Stimulated activated CD8-positive, alpha-beta memory T cell treated with anti-CD3 and anti-CD28 coated beads, Interleukin-7, amount 100 ng/mL, for 24 hours (primary cell): ENCODE results near the gene ZMYND15.

Experiments
- DNase-seq: peaks from one replicate; pipeline ENCODE4 v3.0.0-alpha.2; 2020; ENCODE audit warnings: low read depth

ZMYND15 gene

DNA sequence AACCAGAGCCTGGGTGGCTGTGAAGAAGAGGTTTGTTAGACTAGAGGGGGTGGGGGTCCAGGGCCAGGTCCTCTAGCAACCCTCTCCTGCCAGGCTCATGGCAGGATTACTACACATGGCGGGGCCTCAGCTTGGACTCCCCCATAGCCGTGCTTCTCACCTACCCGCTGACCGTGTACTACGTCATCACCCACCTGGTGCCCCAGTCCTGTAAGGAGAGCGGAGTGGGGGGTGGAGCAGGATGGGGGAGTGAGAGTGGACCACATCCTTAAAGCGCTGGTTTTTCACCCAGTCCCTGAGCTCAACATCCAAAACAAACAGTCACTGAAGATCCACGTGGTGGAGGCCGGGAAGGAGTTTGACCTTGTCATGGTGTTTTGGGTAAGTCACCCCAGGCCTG, 4.3 kb downstream of the ZMYND15 start:
- no peak for DNase-seq

DNA sequence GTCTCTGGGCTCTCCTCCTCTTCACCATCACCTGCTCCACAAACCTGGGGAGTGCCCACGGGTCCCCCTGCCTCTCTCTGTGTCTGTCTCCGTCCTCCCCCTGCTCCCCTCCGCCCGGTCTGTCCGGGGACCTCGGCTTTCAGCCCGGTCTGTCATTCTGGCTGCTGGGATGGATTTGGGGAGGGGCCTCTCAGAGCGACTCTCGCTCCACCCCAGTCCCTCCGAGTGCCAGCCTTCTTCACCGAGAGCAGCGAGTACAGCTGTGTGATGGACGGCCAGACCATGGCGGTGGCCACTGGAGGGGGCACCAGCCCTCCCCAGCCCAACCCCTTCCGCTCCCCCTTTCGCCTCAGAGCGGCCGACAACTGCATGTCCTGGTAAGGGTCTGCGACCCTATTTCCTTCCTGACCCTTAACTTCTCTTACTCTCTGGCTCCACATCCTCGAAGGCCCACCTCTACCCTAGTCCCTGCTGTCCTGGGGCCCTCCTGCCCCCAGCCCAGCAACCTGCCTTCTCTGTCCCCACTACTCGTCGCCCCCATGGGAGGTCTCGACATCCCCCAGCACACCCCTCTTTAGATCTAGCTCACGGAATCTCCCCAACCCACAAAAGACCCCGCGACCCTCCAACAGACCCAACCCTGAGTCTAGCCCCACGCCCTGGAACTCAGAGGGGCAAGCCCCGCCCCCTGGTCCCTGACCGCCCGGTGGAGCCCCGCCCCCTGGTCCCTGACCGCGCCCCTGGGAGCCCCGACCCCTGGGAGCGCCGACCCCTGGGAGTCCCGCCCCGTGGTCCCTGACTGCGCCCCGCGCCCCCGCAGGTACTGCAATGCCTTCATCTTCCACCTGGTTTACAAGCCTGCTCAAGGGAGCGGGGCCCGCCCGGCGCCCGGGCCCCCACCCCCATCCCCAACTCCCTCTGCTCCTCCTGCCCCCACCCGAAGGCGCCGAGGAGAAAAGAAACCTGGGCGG, 5.7 kb downstream of the ZMYND15 start:
- no peak for DNase-seq

DNA sequence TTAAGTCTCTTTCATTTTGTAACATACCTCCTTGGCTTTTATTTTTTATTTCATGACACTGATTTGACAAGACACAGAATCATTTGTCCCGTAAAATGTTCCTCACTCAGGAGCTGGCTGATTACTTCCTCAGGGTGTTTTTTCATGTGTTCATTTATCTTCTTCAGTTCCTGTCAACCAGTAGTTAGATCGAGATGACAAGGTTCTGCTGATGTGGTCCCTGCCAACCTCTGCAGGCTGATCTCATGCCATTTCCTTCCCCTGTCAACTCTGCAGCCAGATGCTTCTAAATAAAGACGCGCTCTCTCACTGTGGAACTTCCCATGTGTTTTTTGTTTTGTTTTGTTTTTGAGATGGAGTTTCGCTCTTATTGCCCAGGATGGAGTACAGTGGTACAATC, 8.2 kb downstream of the ZMYND15 start:
- no peak for DNase-seq

DNA sequence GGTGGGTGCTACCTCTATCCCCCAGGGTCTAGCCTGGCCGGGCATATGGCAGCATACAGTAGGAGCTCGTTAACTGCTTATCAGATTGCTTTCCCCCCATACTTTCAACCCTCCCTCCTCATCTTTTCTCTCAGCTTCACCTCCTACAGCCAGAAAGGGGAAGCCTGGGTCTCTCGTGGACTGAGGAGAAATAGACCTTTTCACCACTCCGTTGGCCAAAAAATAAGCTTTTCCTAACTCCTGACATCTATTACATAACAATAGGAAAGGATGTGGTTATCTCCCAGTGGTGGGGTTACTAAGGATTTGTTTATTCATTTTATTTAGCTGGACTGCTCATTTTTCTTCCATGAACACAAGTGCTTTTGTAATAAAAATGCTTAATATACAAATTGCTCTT, 9.1 kb downstream of the ZMYND15 start:
- DNase-seq: no peak

DNA sequence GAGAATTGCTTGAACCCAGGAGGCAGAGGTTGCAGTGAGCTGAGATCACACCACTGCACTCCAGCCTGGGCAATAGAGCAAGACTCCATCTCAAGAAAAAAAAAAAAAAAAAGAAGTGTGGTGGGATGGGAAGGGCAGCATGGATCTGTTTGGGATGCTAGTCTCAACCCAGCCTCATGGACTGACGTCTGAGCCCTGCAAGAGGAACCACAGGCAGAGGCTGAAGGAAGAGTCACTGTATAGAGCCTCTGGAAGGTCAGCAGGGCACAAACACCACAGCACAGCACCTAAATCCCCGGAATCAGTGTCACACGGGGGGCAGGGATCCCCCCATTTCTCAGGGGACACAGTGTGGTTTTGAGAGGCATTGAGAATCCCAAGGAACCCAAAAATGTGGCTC, 11.0 kb downstream of the ZMYND15 start:
- DNase-seq: no peak

DNA sequence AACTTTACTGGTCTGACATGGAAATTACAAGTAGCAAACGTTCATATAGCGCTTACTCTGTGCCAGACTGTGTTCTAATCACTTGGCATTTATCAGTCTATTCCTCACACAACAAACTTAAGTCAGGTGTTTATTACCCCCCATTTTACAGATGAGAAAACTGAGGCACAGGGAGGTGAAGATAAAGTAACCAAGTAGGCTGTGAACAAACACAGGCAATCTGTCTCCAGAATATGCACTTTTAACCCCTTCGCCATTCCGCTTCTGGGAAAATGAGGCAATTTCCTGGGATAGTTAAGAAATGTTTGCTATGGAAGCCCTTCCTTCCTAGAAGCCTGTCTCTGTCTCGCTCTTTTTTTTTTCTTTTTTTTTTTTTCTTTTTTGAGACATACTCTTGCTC, 12.3 kb downstream of the ZMYND15 start:
- no peak for DNase-seq

DNA sequence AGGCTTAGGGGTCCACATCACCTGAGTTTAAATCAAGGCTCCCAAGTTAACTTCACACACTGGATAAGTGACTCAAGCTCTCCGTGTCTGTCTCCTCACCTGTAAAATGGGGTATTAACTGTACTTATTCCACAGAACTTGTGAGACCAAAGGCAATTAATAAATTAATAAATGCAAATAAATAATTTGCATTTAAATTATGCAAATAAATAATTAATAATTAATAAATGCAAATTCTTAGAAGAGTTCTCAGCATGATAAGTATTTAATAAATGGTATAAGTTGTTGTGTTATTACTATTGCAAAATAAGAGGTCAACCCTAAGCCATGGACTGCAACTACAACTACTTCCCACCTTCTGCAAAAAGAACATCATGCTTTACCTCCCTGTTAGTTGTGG, 13.8 kb downstream of the ZMYND15 start:
- DNase-seq: no peak

DNA sequence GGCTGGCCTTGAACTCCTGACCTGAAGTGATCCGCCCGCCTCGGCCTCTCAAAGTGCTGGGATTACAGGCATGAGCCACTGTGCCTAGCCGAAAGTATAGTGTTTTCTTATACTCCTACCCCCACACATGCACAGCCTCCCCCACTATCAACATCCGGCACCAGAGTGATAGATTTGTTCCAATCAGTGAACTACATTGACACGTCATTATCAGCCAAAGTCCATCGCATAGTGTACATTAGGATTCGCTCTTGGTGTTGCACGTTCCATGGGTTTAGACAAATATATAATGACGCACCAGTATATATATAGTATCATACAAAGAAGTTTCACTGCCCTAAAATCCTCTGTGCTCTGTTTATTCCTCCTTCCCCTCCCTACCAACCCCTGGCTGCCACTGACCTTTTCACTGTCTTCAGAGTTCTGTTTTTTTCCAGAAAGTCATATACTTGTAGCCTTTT, 20.2 kb downstream of the ZMYND15 start:
- no peak for DNase-seq

DNA sequence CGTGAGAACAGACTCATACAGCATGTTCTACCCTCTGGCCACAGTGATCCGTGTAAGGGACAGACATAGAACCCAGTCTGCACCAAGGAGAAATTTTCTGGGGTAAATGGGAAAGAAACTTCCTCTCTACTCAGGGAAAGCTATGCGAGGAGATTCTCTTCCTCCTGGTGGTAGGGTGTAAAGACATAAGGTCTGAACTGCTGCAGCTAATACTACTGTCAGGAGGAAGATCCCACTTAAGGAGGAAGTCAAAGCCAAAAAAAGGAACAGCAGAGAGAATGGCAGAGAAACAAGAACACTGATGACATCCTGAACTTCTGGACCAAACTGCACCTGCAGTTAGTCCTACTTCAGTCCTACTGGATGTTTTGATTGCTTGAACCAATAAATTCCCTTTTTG, 25.0 kb downstream of the ZMYND15 start:
- no peak for DNase-seq

DNA sequence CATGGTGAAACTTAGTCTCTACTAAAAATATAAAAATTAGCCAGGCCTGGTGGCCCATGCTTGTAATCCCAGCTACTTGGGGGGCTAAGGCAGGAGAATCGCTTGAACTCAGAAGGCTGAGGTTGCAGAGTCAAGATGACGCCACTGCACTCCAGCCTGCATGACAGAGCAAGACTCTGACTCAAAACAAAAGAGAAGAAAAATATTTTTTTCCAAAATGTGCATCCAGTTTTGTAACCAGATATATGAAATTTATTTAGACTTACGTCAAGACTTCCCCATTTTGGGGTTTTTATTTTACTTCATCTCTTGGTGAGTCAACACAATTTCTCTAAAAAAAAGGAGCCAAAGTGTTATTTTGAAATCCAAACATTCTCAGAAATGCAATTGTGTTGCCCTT, 26.6 kb downstream of the ZMYND15 start:
- no peak for DNase-seq

DNA sequence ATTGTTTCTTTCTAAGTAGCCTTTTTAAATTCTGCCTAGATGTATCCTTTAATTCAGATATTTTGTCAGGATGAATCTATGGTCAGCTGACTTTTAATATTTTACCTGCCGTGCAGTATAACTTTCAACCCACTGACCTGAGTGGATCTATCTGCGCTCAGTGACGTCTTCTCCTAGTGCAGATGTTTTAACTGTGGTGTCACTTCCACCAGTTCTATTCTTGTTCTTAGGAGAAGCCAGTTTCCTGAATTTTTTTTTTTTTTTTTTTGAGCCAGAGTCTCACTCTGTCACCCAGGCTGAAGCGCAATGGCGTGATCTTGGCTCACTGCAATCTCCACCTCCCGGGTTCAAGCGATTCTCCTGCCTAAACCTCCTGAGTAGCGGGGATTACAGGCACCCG, 27.1 kb downstream of the ZMYND15 start:
- no peak for DNase-seq

DNA sequence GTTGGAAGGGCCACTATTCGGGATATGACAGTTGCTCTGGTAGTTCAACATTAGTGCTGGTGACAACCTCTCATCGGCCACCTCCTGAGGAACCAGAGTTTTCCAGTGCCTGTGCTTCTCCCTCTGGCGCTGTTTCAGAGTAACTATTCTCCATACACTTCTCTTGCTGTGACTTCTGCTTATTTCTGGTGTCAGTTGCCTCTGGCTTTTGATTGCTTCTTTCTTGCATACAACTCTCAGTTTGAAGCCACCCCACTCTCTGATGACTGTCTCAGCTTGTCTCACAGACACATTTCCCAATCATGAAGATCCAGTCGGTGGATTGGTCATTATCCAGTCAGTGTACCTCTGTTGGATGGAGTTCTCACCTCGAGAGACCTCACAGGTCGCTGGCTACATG, 28.7 kb downstream of the ZMYND15 start:
- no peak for DNase-seq

DNA sequence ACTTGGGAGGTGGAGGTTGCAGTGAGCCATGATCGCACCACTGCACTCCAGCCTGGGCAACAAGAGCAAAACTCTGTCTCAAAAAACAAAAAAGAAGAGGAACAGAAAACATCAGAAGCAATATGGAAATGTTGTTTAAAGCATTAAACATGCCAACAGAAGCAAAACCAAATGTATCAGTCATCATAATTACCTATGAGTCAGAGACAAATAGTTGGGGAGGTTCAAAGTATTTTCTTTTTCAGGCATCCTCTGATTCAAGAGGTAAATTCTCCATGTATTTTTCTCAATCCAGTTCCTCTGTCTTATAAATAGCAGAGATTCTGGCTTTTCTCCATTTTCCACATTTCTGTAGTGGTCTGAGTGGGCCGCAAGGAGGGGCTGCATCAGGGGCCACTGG, 30.0 kb downstream of the ZMYND15 start:
- DNase-seq: no peak

DNA sequence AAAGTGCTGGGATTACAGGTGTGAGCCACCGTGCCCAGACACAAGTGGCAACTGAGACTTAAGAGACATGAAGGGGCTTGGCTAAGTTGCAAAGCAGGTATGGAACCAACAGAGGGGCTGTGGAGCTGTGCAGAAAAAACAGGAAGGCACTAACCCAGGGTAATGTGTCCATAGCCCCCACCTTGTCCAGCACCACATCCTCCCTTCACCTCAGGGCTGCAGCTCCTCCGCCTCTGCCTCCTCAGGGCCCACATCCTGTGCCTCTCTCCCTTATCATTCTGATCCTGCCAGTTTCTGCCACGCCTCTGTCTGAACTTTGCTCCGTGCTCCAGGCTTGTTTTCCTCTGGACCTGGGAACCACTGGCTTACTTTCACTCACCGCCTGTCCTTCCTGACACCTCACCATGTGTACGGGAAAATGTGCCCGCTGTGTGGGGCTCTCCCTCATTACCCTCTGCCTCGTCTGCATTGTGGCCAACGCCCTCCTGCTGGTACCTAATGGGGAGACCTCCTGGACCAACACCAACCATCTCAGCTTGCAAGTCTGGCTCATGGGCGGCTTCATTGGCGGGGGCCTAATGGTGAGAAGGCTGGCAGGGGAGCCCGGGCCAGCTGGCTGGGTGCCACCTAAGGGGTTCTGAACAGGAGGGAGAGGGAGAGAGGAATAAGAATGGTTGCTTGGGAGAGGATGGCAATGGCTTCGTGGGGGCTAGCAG, 32.0 kb downstream of the ZMYND15 start, which contains the start of gene TM4SF5:
TSS of gene TM4SF5 (plus strand) at position 368 of the 716 bp plus-strand sequence. CDS start at position 405, 37 bp downstream.
- no peak for DNase-seq

DNA sequence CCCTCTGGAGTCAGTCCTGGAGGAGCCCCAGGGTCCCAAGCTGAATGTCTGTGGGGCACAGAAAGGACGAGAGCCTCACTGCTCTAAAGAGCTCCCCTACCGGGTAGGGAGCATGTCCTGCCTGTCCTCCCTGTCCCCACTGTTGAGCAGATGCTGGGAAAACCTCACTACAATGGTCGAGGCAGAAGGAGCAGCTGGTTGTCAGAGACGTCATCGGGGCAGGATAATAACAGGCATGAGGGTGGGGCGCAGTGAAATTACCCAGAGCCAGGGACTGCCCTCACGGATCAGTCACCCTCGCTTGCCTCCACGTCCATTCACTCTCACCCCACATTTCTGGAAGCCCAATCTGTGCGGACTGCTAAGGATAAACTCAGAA, 32.6 kb downstream of the ZMYND15 start:
- no peak for DNase-seq

DNA sequence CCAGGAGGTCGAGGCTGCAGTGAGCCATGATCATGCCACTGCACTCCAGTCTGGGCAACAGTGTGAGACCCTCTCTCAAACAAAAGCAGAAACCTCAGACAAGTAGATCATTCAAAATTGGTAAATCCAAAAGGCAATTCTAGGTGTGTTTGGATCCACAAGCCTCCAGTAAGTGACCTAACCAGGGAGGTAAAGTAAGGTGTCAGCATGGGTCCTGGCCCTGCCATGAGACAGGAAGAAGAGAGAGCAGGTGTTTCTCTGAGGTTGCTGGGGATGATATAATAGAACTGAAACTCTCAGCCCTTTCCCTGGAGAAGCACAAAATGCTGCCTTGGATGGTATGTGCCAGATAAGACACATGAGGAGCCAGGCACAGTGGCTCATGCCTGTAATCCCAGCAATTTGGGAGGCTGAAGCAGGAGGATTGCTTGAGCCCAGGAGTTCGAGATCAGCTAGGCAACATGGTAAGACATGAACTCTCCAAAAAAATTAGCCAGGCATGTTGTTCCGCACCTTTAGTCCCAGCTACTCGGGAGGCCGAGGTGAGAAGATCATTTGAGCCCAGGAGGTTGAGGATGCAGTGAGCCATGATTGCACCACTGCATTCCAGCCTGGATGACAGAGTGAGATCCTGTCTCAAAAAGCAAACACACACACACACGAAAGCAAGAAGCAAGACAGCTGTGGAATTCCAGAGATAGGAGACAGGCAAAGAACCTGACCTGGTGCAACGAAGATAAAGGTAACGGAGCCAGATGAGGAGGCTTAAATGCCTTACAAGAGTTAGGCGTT, 38.5 kb downstream of the ZMYND15 start:
- DNase-seq: no peak

DNA sequence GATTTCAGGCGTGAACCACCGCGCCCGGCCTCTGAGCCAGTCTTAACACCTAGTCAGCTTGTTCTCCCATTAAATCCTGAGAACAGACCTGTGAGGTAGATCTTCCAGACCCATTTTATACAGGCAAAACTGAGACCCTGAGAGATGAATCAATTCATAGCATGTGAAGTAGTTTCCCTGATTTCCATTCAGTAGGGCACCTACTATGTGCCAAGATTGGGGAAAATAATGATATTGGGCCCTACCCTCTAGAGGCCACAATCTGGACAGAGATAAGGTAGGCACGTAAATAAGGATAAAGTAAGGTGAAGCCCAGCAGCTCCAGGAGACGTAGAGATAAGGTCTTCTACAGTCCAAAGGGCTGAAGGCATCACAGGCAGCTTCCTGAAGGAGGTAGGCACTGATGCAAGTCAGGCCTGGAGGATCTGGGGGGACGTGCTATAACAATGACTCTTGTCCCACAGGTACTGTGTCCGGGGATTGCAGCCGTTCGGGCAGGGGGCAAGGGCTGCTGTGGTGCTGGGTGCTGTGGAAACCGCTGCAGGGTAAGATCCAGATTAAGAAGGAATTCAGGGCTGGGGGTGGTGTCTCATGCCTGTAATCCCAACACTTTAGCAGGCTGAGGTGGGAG, 40.8 kb downstream of the ZMYND15 start:
- DNase-seq: no peak

DNA sequence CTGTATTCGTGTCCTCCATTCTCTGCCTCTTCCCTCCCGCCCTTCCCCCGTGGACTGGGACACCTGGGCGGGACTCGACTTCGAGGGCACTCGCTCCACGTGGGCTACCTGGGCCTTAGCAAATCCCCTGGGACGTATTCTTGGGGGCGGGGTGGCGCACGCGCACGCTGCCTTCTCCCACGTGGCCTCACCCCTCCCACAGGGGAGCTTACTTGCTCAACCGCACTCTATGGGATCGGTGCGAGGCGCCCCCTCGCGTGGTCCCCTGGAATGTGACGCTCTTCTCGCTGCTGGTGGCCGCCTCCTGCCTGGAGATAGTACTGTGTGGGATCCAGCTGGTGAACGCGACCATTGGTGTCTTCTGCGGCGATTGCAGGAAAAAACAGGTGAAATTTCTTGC, 43.0 kb downstream of the ZMYND15 start:
- DNase-seq: no peak

DNA sequence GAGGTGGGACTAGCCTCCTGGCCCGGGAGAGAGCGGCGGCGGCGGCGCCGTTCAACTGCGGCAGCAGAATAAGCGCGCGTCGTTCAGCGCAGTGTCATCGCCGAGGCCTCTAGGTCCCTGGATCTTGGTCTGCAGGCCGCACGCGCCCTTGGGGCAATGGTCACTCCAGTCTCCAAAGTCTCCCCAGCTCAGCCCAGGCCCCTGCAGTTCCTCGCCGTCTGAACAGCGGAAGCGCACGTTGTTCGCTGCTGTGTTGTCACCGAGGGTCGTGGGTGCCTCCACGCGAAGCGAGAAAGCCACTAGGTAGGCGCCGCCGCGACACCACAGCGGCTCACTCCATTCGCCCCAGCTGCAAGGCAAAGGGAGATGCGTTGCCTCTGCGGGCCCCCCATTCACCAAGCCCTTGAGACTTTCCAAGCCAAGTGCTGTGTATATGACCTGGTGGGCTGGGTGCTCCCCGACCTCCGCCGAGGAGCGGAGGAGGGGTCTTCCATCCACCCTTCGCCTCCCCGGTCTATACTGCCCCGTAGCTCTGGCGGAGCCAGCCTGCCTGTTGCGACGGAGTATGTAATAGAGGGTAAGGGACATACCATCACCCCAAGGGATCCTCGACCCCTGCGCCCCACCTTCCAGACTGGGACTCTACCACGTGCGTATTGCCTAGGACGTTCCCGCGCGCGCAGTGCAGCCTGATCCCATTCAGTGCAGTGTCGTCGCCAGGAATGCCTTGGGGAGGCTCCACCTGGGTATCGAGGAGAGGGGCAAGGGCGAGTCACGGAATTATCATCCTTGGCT, 45.9 kb downstream of the ZMYND15 start:
- no peak for DNase-seq

DNA sequence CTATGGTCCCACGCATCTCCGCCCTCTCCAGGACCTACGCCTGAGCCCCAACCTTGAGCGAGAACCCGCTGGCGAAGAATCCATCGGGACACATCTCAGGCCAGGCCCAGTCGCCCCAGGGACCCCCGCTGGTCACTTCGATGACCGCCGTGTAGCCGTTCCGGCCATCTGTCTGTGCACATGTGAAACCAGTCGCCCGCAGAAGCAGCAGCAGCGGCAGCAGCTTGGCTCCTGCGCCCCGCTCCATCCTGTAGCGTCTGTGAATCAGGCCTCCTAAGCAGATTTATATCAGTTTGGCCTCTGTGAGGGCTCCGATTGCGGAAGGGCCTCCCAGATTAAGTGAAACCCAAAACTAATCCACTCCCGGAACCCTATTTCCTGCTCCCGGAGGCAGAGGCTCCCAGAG, 46.5 kb downstream of the ZMYND15 start, which contains the start of gene VMO1:
TSS of gene VMO1 (minus strand) at position 259 of the 406 bp plus-strand sequence. CDS start at position 247, 12 bp downstream.
- no peak for DNase-seq

DNA sequence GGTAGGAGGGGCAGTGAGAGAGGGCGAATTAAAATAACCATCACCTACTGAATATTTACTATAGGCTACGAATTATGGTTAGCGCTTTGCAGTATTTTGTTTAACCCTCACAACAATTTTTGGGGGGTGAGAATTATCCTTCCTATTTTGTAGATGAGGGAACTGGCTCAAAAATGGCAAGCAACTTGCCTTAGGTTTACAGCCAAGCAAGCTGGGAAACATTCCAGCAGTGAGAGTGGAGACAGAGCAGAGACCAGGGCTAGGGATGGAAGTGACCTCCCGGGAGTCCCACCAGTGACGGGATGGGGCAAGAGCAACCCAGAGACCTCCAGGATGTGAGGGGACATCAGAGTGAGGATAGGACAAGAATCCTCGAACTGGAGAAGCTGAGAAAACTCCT, 46.9 kb downstream of the ZMYND15 start:
- no peak for DNase-seq
